Measurements from ENCODE around the gene B4GALNT4. TPM values are rescaled to one million over a fixed set of nuclear protein-coding genes. Genes with fewer than 3 reads are reported as not detected.

The B4GALNT4 gene
- total and polyA plus RNA-seq, 2 of the 13 experiments (the other 11 are each of a cell fraction or from before 2014, with no cell fraction given): 30.5 to 50.1 TPM

DNA sequence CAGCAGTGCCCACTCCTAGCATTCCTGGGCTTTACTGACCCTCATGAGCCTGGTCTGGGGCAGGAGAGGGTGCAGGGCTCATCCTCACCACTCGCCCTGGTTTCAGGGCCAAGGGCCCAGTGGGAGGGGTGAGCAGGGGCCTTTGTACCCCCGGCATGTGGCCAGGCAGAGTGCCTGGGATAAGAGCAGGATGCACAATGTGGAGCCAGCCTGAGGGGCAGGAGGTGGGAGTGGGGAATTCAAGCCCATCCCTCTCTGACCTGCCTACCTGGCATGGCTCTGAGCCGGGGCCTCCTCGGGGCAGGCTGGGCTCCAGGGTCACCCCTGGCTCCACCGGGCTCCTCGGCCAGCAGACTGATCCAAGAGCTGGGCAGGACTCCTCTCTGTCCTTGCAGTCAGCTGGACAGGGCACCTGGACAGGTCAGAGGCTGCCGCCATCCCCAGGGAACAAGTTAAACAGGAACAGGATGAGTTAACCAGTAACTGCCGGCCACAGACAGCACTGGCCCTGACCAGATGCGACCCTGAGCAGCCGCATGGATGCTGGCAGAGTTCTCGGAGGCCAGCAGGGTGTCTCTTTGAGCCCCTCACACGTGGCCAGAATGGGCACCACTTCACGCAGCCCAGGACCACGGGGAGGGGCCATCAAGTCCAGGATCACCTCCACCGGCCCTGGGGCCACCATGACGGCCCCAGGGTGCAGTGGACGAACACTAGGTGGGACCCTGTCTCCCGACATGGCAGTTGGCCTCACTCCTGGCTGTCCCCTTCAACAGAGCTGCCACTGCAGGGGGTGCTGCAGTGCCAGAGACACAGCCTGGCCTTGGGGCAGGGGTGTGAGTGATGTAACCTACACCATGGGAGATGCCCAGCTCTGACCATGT is 40.5 kb downstream of the B4GALNT4 start (continued):
- TF ChIP-seq KLF11 (CRISPR knock-in tag; IDR thresholded peaks at IDR 0.05) (no peak), KDM5A (IDR thresholded peaks at IDR 0.05; ENCODE audit: borderline replicate concordance, low read length) (no peak), DNMT1 (CRISPR knock-in tag; IDR thresholded peaks at IDR 0.05) (no peak), HNF4A (CRISPR knock-in tag; IDR thresholded peaks at IDR 0.05) (peak; percentile 58; the same call in 1 of the 2 replicates), HOXA9 (CRISPR knock-in tag; IDR thresholded peaks at IDR 0.05; ENCODE audit: borderline replicate concordance) (no peak), ZFP1 (CRISPR knock-in tag; IDR thresholded peaks at IDR 0.05) (no peak), SP4 (CRISPR knock-in tag; IDR thresholded peaks at IDR 0.05) (peak; percentile 51; the same call in 1 of the 2 replicates), ZNF674 (CRISPR knock-in tag; IDR thresholded peaks at IDR 0.05; ENCODE audit: low read depth) (no peak), NR1H2 (CRISPR knock-in tag; IDR thresholded peaks at IDR 0.05; ENCODE audit: borderline replicate concordance, low read depth) (no peak), SMYD3 (CRISPR knock-in tag; IDR thresholded peaks at IDR 0.05) (0 out of 2 replicates have a peak, but pooled peaks have one; percentile 45), ZNF605 (CRISPR knock-in tag; IDR thresholded peaks at IDR 0.05) (no peak), MAF1 (CRISPR knock-in tag; IDR thresholded peaks at IDR 0.05; ENCODE audit: borderline replicate concordance) (no peak), ZNF263 (CRISPR knock-in tag; IDR thresholded peaks at IDR 0.05) (peak; percentile 36; the same call in 1 of the 2 replicates), CENPX (CRISPR knock-in tag; IDR thresholded peaks at IDR 0.05) (no peak), NFE2L1 (CRISPR knock-in tag; IDR thresholded peaks at IDR 0.05; ENCODE audit: borderline replicate concordance) (no peak)
- TF ChIP-seq, protein P1, sequence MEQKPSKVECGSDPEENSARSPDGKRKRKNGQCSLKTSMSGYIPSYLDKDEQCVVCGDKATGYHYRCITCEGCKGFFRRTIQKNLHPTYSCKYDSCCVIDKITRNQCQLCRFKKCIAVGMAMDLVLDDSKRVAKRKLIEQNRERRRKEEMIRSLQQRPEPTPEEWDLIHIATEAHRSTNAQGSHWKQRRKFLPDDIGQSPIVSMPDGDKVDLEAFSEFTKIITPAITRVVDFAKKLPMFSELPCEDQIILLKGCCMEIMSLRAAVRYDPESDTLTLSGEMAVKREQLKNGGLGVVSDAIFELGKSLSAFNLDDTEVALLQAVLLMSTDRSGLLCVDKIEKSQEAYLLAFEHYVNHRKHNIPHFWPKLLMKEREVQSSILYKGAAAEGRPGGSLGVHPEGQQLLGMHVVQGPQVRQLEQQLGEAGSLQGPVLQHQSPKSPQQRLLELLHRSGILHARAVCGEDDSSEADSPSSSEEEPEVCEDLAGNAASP (CRISPR knock-in tag; IDR thresholded peaks at IDR 0.05; ENCODE audit: borderline replicate concordance): peak; percentile 90; the same call in 1 of the 2 replicates
- TF ChIP-seq, protein P2, sequence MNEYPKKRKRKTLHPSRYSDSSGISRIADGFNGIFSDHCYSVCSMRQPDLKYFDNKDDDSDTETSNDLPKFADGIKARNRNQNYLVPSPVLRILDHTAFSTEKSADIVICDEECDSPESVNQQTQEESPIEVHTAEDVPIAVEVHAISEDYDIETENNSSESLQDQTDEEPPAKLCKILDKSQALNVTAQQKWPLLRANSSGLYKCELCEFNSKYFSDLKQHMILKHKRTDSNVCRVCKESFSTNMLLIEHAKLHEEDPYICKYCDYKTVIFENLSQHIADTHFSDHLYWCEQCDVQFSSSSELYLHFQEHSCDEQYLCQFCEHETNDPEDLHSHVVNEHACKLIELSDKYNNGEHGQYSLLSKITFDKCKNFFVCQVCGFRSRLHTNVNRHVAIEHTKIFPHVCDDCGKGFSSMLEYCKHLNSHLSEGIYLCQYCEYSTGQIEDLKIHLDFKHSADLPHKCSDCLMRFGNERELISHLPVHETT (CRISPR knock-in tag; conservative IDR thresholded peaks at IDR 0.05): no peak
- TF ChIP-seq, protein P3, sequence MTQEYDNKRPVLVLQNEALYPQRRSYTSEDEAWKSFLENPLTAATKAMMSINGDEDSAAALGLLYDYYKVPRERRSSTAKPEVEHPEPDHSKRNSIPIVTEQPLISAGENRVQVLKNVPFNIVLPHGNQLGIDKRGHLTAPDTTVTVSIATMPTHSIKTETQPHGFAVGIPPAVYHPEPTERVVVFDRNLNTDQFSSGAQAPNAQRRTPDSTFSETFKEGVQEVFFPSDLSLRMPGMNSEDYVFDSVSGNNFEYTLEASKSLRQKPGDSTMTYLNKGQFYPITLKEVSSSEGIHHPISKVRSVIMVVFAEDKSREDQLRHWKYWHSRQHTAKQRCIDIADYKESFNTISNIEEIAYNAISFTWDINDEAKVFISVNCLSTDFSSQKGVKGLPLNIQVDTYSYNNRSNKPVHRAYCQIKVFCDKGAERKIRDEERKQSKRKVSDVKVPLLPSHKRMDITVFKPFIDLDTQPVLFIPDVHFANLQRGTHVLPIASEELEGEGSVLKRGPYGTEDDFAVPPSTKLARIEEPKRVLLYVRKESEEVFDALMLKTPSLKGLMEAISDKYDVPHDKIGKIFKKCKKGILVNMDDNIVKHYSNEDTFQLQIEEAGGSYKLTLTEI (CRISPR knock-in tag; conservative IDR thresholded peaks at IDR 0.05): no peak
- TF ChIP-seq, protein P4, sequence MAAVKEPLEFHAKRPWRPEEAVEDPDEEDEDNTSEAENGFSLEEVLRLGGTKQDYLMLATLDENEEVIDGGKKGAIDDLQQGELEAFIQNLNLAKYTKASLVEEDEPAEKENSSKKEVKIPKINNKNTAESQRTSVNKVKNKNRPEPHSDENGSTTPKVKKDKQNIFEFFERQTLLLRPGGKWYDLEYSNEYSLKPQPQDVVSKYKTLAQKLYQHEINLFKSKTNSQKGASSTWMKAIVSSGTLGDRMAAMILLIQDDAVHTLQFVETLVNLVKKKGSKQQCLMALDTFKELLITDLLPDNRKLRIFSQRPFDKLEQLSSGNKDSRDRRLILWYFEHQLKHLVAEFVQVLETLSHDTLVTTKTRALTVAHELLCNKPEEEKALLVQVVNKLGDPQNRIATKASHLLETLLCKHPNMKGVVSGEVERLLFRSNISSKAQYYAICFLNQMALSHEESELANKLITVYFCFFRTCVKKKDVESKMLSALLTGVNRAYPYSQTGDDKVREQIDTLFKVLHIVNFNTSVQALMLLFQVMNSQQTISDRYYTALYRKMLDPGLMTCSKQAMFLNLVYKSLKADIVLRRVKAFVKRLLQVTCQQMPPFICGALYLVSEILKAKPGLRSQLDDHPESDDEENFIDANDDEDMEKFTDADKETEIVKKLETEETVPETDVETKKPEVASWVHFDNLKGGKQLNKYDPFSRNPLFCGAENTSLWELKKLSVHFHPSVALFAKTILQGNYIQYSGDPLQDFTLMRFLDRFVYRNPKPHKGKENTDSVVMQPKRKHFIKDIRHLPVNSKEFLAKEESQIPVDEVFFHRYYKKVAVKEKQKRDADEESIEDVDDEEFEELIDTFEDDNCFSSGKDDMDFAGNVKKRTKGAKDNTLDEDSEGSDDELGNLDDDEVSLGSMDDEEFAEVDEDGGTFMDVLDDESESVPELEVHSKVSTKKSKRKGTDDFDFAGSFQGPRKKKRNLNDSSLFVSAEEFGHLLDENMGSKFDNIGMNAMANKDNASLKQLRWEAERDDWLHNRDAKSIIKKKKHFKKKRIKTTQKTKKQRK (IDR thresholded peaks at IDR 0.05; ENCODE audit: low read length): no peak
- TF ChIP-seq, protein P5, sequence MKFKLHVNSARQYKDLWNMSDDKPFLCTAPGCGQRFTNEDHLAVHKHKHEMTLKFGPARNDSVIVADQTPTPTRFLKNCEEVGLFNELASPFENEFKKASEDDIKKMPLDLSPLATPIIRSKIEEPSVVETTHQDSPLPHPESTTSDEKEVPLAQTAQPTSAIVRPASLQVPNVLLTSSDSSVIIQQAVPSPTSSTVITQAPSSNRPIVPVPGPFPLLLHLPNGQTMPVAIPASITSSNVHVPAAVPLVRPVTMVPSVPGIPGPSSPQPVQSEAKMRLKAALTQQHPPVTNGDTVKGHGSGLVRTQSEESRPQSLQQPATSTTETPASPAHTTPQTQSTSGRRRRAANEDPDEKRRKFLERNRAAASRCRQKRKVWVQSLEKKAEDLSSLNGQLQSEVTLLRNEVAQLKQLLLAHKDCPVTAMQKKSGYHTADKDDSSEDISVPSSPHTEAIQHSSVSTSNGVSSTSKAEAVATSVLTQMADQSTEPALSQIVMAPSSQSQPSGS (CRISPR knock-in tag; IDR thresholded peaks at IDR 0.05): no peak
